Neural crest cell (in vitro differentiated cells): ENCODE measurements around the gene FGF1. TPM values are rescaled to one million over a fixed set of nuclear protein-coding genes. Genes with fewer than 3 reads are reported as not detected.
A peak's percentile ranks its signal among the peaks of the same experiment; 100 is the strongest.

Source experiments
- DNase-seq: peaks from one replicate; pipeline ENCODE4 v3.0.0; 2021; ENCODE audit warnings: low read depth, mixed read lengths, low spot score
- H3K27ac Mint-ChIP-seq: one replicate; pipeline ENCODE4 v1.8.0; 2021; ENCODE audit warnings: mild to moderate bottlenecking, mixed read lengths; ENCODE audit not compliant: unreplicated experiment
- H3K27me3 Mint-ChIP-seq: 2 replicates; pipeline ENCODE4 v1.8.0; 2021; ENCODE audit warnings: low read depth, mild to moderate bottlenecking, mixed read lengths
- H3K36me3 Mint-ChIP-seq: 2 replicates; pipeline ENCODE4 v1.8.0; 2021; ENCODE audit warnings: low read depth, mild to moderate bottlenecking, mixed read lengths
- H3K4me1 Mint-ChIP-seq: 2 replicates; pipeline ENCODE4 v1.8.0; 2021; ENCODE audit warnings: mixed read lengths
- H3K4me3 Mint-ChIP-seq: one replicate; pipeline ENCODE4 v1.8.0; 2021; ENCODE audit warnings: mild to moderate bottlenecking, mixed read lengths
- H3K9me3 Mint-ChIP-seq: 2 replicates; pipeline ENCODE4 v1.8.0; 2021; ENCODE audit warnings: mixed read lengths
- total RNA-seq: library from RNA; stranded (reverse); gene quantifications from 2 replicates; pipeline ENCODE4 v1.2.1, GENCODE V29; 2021
- TF ChIP-seq, protein P1 (sequence below): fragments of 200-600 bp; sonication (generic); conservative IDR thresholded peaks from 2 replicates; pipeline ENCODE4 v1.5.0; 2021; ENCODE audit warnings: antibody characterized with exemption, mild to moderate bottlenecking

FGF1 gene
- total RNA-seq, 1 donor from 2014 or later = not detected

DNA sequence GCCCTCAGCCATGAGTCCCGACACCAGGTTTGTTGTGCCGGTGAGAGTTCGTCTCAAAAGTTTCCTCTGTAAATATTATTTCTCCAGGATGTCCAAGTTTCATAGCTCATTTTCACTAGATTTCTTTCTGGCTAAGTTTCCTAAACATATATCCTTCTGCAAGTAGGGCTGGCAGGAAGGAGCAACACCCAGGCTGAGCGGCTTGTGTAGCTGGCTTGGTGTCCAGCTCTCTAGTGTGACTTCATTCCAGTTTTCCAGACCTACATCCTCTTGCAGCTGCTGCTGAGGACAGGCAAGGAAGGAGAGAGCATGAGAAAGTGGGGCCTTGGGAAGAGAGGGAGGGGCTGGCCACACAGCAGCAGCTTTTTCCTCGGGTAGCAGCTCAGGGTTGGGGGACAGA is 80.3 kb downstream of the FGF1 start:
- no peaks in the 10 kb centered on the region for H3K36me3 Mint-ChIP-seq
- H3K27me3 Mint-ChIP-seq = no peaks in the 10 kb centered on the region
- H3K27ac Mint-ChIP-seq = peak overlapping the region; percentile 14
- no peak overlapping the region for H3K4me3 Mint-ChIP-seq
- peaks cover 26% of the 10 kb centered on the region for H3K4me1 Mint-ChIP-seq
- DNase-seq = no peak
- TF ChIP-seq, protein P1, sequence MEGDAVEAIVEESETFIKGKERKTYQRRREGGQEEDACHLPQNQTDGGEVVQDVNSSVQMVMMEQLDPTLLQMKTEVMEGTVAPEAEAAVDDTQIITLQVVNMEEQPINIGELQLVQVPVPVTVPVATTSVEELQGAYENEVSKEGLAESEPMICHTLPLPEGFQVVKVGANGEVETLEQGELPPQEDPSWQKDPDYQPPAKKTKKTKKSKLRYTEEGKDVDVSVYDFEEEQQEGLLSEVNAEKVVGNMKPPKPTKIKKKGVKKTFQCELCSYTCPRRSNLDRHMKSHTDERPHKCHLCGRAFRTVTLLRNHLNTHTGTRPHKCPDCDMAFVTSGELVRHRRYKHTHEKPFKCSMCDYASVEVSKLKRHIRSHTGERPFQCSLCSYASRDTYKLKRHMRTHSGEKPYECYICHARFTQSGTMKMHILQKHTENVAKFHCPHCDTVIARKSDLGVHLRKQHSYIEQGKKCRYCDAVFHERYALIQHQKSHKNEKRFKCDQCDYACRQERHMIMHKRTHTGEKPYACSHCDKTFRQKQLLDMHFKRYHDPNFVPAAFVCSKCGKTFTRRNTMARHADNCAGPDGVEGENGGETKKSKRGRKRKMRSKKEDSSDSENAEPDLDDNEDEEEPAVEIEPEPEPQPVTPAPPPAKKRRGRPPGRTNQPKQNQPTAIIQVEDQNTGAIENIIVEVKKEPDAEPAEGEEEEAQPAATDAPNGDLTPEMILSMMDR = no peak
- H3K9me3 Mint-ChIP-seq = no peaks in the 10 kb centered on the region

DNA sequence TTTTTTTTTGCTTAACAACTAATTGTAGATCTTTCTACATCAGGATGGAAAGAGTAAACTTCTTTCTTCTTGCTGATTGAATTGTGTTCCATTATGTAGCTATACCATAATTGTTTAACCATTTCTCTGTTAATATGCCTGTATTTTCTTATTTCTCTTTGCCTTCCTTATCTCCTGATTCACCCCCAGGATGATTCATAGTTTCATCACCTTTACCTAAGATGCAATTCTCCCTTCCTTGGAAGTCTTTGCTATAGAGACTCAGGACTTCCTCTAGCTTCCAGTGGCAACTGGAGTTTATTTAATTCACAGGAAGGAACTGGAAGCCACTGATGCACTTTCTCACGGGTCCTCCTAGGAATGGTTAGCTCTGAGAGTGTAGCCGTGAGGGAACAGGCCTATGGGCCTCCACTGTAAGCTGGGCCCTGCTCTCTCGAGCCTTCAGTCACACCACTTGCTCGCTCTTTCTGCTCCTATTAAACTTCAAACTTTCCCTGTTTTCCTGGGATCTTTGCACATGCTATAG is 83.1 kb downstream of the FGF1 start:
- Mint-ChIP-seq H3K27ac (no peak overlapping the region), H3K27me3 (no peaks in the 10 kb centered on the region), H3K36me3 (no peaks in the 10 kb centered on the region), H3K4me1 (peaks cover 32% of the 10 kb centered on the region), H3K4me3 (no peak overlapping the region), H3K9me3 (no peaks in the 10 kb centered on the region)
- no peak for DNase-seq
- TF ChIP-seq, protein P1 = no peak

DNA sequence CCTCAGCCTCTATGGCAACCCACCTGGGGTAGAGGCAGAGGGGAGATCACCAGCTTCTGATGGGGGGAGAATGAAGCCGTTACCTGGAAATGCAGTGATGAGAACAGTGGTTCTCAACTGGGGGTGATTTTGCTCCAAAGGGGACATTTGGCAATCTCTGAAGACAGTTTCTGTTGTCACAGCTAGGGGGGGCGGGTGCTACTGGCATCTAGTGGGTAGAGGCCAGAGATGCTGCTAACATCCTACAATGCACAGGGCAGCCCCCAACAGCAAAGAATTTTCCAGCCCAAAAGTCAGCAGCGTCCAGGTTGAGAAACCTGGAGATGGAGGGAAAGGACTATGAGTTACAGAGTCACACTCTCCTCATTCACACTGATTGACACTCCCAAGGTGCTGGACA is 84.5 kb downstream of the FGF1 start:
- no peak for DNase-seq
- Mint-ChIP-seq H3K4me1 (peaks cover 41% of the 10 kb centered on the region), H3K27me3 (no peaks in the 10 kb centered on the region), H3K9me3 (no peaks in the 10 kb centered on the region), H3K27ac (no peak overlapping the region), H3K36me3 (no peaks in the 10 kb centered on the region), H3K4me3 (no peak overlapping the region)
- TF ChIP-seq, protein P1 = no peak

DNA sequence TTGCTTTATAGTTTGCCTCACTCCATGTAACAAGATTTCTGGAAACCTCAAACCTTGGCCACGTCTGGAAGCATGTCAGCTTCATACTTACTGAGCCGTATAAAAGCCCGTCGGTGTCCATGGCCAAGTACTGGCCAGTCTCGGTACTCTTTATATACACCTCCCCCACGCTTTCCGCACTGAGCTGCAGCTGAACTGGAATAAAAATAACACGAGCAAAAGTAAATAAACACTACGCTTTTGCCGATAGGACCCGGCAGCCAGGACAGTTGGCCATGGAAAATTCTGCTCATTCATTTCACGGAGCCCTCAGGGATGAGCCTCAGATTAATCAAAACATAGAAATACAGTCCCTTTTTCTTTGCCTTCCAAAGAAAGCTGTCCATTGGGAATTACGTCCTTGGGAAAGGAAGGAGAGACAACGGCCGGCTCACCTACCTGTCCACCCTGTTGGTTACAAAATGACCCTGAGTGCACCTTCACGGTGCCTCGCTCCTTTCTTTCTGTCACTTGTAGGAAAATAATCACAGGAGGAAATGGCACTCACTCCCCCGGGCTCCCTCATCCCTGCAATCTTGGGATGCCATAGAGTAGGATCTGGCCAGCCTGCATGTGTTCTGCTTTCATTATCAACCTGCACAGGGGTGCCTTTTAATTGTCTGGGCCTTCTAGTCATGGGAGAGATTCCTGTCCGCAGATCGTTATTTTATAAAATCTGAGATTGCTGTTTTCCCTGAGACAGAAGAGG is 85.1 kb downstream of the FGF1 start:
- H3K27ac Mint-ChIP-seq = no peak overlapping the region
- H3K27me3 Mint-ChIP-seq = no peaks in the 10 kb centered on the region
- H3K9me3 Mint-ChIP-seq = no peaks in the 10 kb centered on the region
- H3K4me1 Mint-ChIP-seq = peaks cover 37% of the 10 kb centered on the region
- no peak overlapping the region for H3K4me3 Mint-ChIP-seq
- no peaks in the 10 kb centered on the region for H3K36me3 Mint-ChIP-seq
- TF ChIP-seq, protein P1 = no peak
- DNase-seq = no peak

DNA sequence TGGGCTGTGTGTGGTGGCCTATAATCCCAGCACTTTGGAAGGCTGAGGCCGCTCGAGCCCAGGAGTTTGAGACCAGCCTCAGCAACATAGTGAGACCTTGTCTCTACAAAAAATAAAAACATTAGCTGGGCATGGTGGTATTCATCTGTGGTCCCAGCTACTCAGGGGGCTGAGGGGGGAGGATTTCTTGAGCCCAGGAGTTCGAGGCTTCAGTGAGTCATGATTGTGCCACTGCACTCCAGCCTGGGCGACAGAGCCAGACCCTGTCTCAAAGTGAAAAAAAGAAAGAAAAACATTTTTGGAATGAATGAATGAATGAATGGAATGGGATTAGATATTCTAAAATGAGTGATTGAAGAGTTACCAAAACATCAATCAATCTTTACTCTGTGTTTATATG is 85.8 kb downstream of the FGF1 start:
- no peaks in the 10 kb centered on the region for H3K9me3 Mint-ChIP-seq
- H3K4me3 Mint-ChIP-seq = no peak overlapping the region
- no peaks in the 10 kb centered on the region for H3K36me3 Mint-ChIP-seq
- H3K27me3 Mint-ChIP-seq = no peaks in the 10 kb centered on the region
- no peak overlapping the region for H3K27ac Mint-ChIP-seq
- TF ChIP-seq, protein P1 = no peak
- no peak for DNase-seq
- peaks cover 34% of the 10 kb centered on the region for H3K4me1 Mint-ChIP-seq
